Ammon's horn (tissue), 1 donor: ENCODE measurements around the gene PRPF4.

Experiments used
- DNase-seq: peaks from one replicate; pipeline ENCODE4 v3.0.0-alpha.2; 2016; ENCODE audit warnings: low spot score

The PRPF4 gene

GRCh38 chr9:113311961-113312360, 36.5 kb downstream of the PRPF4 start:
- peak; percentile 35 for DNase-seq

GRCh38 chr9:113313261-113313660, 37.8 kb downstream of the PRPF4 start:
- no peak for DNase-seq

- no peak for DNase-seq
Measured at GRCh38 chr9:113315231-113315630, 39.8 kb downstream of the PRPF4 start.

GRCh38 chr9:113316030-113316429, 40.6 kb downstream of the PRPF4 start:
- no peak for DNase-seq

- no peak for DNase-seq
Measured at GRCh38 chr9:113317777-113318176, 42.3 kb downstream of the PRPF4 start.

GRCh38 chr9:113319054-113319453, 43.6 kb downstream of the PRPF4 start:
- no peak for DNase-seq

GRCh38 chr9:113320051-113320450, 44.6 kb downstream of the PRPF4 start:
- DNase-seq: no peak

- no peak for DNase-seq
Measured at GRCh38 chr9:113322671-113323070, 47.2 kb downstream of the PRPF4 start.

GRCh38 chr9:113326230-113326629, 50.8 kb downstream of the PRPF4 start:
- no peak for DNase-seq

GRCh38 chr9:113328045-113328782, 52.8 kb downstream of the PRPF4 start:
- DNase-seq: no peak

- DNase-seq: no peak
Measured at GRCh38 chr9:113331780-113332179, 56.3 kb downstream of the PRPF4 start.

- DNase-seq: no peak
Measured at GRCh38 chr9:113337714-113338113, 62.3 kb downstream of the PRPF4 start.

- peak; percentile 92 for DNase-seq
Measured at GRCh38 chr9:113340011-113340699, 64.7 kb downstream of the PRPF4 start, which contains the start of gene WDR31. TSS of gene WDR31 (minus strand) at chr9:113340275. CDS start at chr9:113332022, 8,253 bp downstream.

- DNase-seq: no peak
Measured at GRCh38 chr9:113341712-113342410, 66.4 kb downstream of the PRPF4 start.
